Measurements from ENCODE around the gene HS3ST3B1.

HS3ST3B1 gene

GRCh38 chr17:14353861-14354474 lies 53.1 kb downstream of the HS3ST3B1 start:
- TF ChIP-seq BCL11B (tag by site-specific recombination; IDR thresholded peaks at IDR 0.05; ENCODE audit: low read depth): no peak
- no peak for TF ChIP-seq ZNF521 (tag by site-specific recombination; IDR thresholded peaks at IDR 0.05)
- no peak for TF ChIP-seq ZNF133 (tag by site-specific recombination; IDR thresholded peaks at IDR 0.05)
- no peak for TF ChIP-seq ZNF514 (tag by site-specific recombination; IDR thresholded peaks at IDR 0.05)
- POLR2A ChIA-PET: interaction anchor here (0.6 kb wide), 1 partner anchor 406 kb away, joined by 3 read pairs; no protein-coding TSS in a partner anchor
- no peak overlapping the region for H3K27ac ChIP-seq (ENCODE audit: extremely low read depth, low read depth, low read length)

GRCh38 chr17:14354807-14355206 lies 53.9 kb downstream of the HS3ST3B1 start:
- TF ChIP-seq KLF10 (tag by site-specific recombination; IDR thresholded peaks at IDR 0.05) (no peak), SETDB1 (IDR thresholded peaks at IDR 0.05; ENCODE audit: insufficient read length, low read length) (no peak), ZNF366 (tag by site-specific recombination; conservative IDR thresholded peaks at IDR 0.05) (no peak), IKZF3 (tag by site-specific recombination; IDR thresholded peaks at IDR 0.05) (no peak), ZNF133 (tag by site-specific recombination; IDR thresholded peaks at IDR 0.05) (no peak), ZNF558 (tag by site-specific recombination; IDR thresholded peaks at IDR 0.05) (no peak), ZNF16 (tag by site-specific recombination; IDR thresholded peaks at IDR 0.05; ENCODE audit: low read depth) (no peak), ZNF639 (tag by site-specific recombination; IDR thresholded peaks at IDR 0.05) (no peak), ZNF221 (tag by site-specific recombination; IDR thresholded peaks at IDR 0.05; ENCODE audit: borderline replicate concordance) (no peak), YY2 (tag by site-specific recombination; IDR thresholded peaks at IDR 0.05) (no peak), ZNF114 (tag by site-specific recombination; IDR thresholded peaks at IDR 0.05) (no peak), ZNF174 (tag by site-specific recombination; IDR thresholded peaks at IDR 0.05) (no peak), MEIS1 (CRISPR knock-in tag; IDR thresholded peaks at IDR 0.05; ENCODE audit: borderline replicate concordance) (no peak), ZNF202 (tag by site-specific recombination; IDR thresholded peaks at IDR 0.05; ENCODE audit: borderline replicate concordance) (no peak), ZSCAN18 (tag by site-specific recombination; IDR thresholded peaks at IDR 0.05) (no peak), ZFP69B (tag by site-specific recombination; IDR thresholded peaks at IDR 0.05) (no peak), SP3 (tag by site-specific recombination; IDR thresholded peaks at IDR 0.05) (no peak), PRDM2 (tag by site-specific recombination; IDR thresholded peaks at IDR 0.05; ENCODE audit: borderline replicate concordance) (no peak), KLF16 (tag by site-specific recombination; IDR thresholded peaks at IDR 0.05) (no peak), ZNF248 (tag by site-specific recombination; IDR thresholded peaks at IDR 0.05) (no peak)
- H3K9me3 ChIP-seq (ENCODE audit: control insufficient read depth, insufficient read depth, low read depth, low read length): no peaks in the 10 kb centered on the region
- no peaks in the 10 kb centered on the region for H3K4me1 ChIP-seq (ENCODE audit: control insufficient read depth, insufficient read depth, low read length)
- no peaks in the 10 kb centered on the region; a peak in 1 of 3 replicates for H3K36me3 ChIP-seq (ENCODE audit: control insufficient read depth in 2 of 2, insufficient read depth in 1 of 2, low read length in 2 of 2)
- POLR2A ChIA-PET: interaction anchor here (0.6 kb wide), 1 partner anchor 407 kb away, joined by 3 read pairs; no protein-coding TSS in a partner anchor
- H3K4me3 ChIP-seq (ENCODE audit: low read depth, low read length): no peak overlapping the region
- H3K27ac ChIP-seq (ENCODE audit: extremely low read depth, low read depth, low read length): no peak overlapping the region
- CTCF ChIA-PET: interaction anchor here (0.7 kb wide), 1 partner anchor 28 kb away, joined by 4 read pairs; no protein-coding TSS in a partner anchor

More at GRCh38 chr17:14353861-14354474, 53.1 kb downstream of the HS3ST3B1 start:
- Histone ChIP-seq H3K36me3 (ENCODE audit: control insufficient read depth in 2 of 2, insufficient read depth in 1 of 2, low read length in 2 of 2) (peaks cover 0 to under 1% of the 10 kb centered on the region in 2 experiments; a peak in 2 of 3 replicates), H3K4me1 (ENCODE audit: control insufficient read depth, insufficient read depth, low read length) (no peaks in the 10 kb centered on the region), H3K4me3 (ENCODE audit: low read depth, low read length) (no peak overlapping the region), H3K9me3 (ENCODE audit: control insufficient read depth, insufficient read depth, low read depth, low read length) (no peaks in the 10 kb centered on the region)
- CTCF ChIA-PET: no interaction called here
